Neutrophil (primary cell): ENCODE measurements around the gene CYBA.

ENCODE experiments used
- H3K27ac ChIP-seq: fragments of 200-600 bp; sonication (generic); 2 replicates; pipeline ENCODE4 v1.5.1; 2016; ENCODE audit warnings: mild to moderate bottlenecking, moderate library complexity
- H3K27me3 ChIP-seq: fragments of 200-600 bp; sonication (generic); 2 replicates; pipeline ENCODE4 v1.6.0; 2016; ENCODE audit warnings: mild to moderate bottlenecking
- H3K36me3 ChIP-seq: fragments of 200-600 bp; sonication (generic); 2 replicates; pipeline ENCODE4 v1.5.1; 2017
- H3K4me1 ChIP-seq, 2 experiments: fragments of 200-600 bp in 1 of 2; sonication (generic) in 1 of 2; 1 replicate in 1 of 2; 2 replicates in 1 of 2; pipeline versions ENCODE4 v1.5.1 to v1.6.1; 2013 to 2016; ENCODE audit warnings: low read depth in 1 of 2, low read length in 1 of 2, mild to moderate bottlenecking in 1 of 2, moderate library complexity in 1 of 2; ENCODE audit not compliant: control insufficient read depth in 1 of 2, insufficient read depth in 1 of 2
- H3K4me3 ChIP-seq, 2 experiments: fragments of 200-600 bp in 1 of 2; sonication (generic) in 1 of 2; 1 replicate in 1 of 2; 2 replicates in 1 of 2; pipeline ENCODE4 v1.5.1; 2013 to 2016; ENCODE audit warnings: low read depth in 1 of 2, low read length in 1 of 2, mild to moderate bottlenecking in 1 of 2, moderate library complexity in 1 of 2
- H3K9me3 ChIP-seq: fragments of 200-600 bp; sonication (generic); 2 replicates; pipeline ENCODE4 v1.5.1; 2016
- CTCF ChIP-seq: fragments of 200-600 bp; sonication (generic); IDR thresholded peaks from 2 replicates; pipeline ENCODE4 v1.5.1; 2016; ENCODE audit warnings: antibody characterized with exemption

Gene CYBA

GRCh38 chr16:88657371-88657770 is 6.5 kb upstream of the CYBA start:
- H3K27me3 ChIP-seq, result peaks cover 15% of the 10 kb centered on the region
- H3K4me1 ChIP-seq, result peaks cover 5 to 8% of the 10 kb centered on the region in 2 experiments
- H3K27ac ChIP-seq, result no peak overlapping the region
- H3K4me3 ChIP-seq, result no peak overlapping the region
- no peak for TF ChIP-seq CTCF
- H3K36me3 ChIP-seq, result no peaks in the 10 kb centered on the region
- H3K9me3 ChIP-seq, result no peaks in the 10 kb centered on the region

GRCh38 chr16:88656291-88656980 is 5.6 kb upstream of the CYBA start:
- no peak for TF ChIP-seq CTCF
- peaks cover 6 to 12% of the 10 kb centered on the region in 2 experiments for H3K4me1 ChIP-seq
- H3K27me3 ChIP-seq, result peaks cover 6% of the 10 kb centered on the region
- H3K36me3 ChIP-seq, result no peaks in the 10 kb centered on the region
- H3K27ac ChIP-seq, result no peak overlapping the region
- no peaks in the 10 kb centered on the region for H3K9me3 ChIP-seq
- no peak overlapping the region for H3K4me3 ChIP-seq

GRCh38 chr16:88655733-88656281 is 5.0 kb upstream of the CYBA start:
- Histone ChIP-seq H3K4me1 (peaks cover 12% of the 10 kb centered on the region in 2 experiments), H3K9me3 (no peaks in the 10 kb centered on the region), H3K27ac (no peak overlapping the region), H3K27me3 (no peaks in the 10 kb centered on the region), H3K36me3 (no peaks in the 10 kb centered on the region), H3K4me3 (no peak overlapping the region)
- TF ChIP-seq CTCF, result no peak

GRCh38 chr16:88655053-88655732 is 4.3 kb upstream of the CYBA start:
- no peaks in the 10 kb centered on the region for H3K27me3 ChIP-seq
- H3K36me3 ChIP-seq, result no peaks in the 10 kb centered on the region
- peaks cover 12 to 13% of the 10 kb centered on the region in 2 experiments for H3K4me1 ChIP-seq
- no peak overlapping the region for H3K27ac ChIP-seq
- no peak overlapping the region for H3K4me3 ChIP-seq
- TF ChIP-seq CTCF, result no peak
- H3K9me3 ChIP-seq, result no peaks in the 10 kb centered on the region

GRCh38 chr16:88654363-88655052 is 3.7 kb upstream of the CYBA start:
- no peak for TF ChIP-seq CTCF
- H3K4me3 ChIP-seq, result no peak overlapping the region
- H3K27ac ChIP-seq, result no peak overlapping the region
- H3K27me3 ChIP-seq, result no peaks in the 10 kb centered on the region
- H3K36me3 ChIP-seq, result peaks cover 2% of the 10 kb centered on the region
- peaks cover 15 to 19% of the 10 kb centered on the region in 2 experiments for H3K4me1 ChIP-seq
- no peaks in the 10 kb centered on the region for H3K9me3 ChIP-seq
